Activated CD4-positive, alpha-beta T cell treated with anti-CD3 and anti-CD28 coated beads, Interleukin-2, amount 50 U/mL, for 16 hours (primary cell): ENCODE results near the gene CCDC6.
A peak's percentile ranks its signal among the peaks of the same experiment; 100 is the strongest.
"Not testable (repeated sequence)": the region's sequence is repeated elsewhere in the genome, so short reads cannot be mapped to it uniquely, and the experiment has no call there.

Source experiments
- DNase-seq: peaks from one replicate; pipeline ENCODE4 v3.0.0-alpha.2; 2020

CCDC6 gene

GRCh38 chr10:59807629-59808620 lies 98.4 kb downstream of the CCDC6 start:
- no peak for DNase-seq

GRCh38 chr10:59805014-59805413 lies 101.3 kb downstream of the CCDC6 start:
- peak; percentile 21 for DNase-seq

GRCh38 chr10:59804220-59804619 lies 102.1 kb downstream of the CCDC6 start:
- no peak for DNase-seq

- no peak for DNase-seq
Measured at GRCh38 chr10:59803714-59804113, 102.6 kb downstream of the CCDC6 start.

GRCh38 chr10:59801171-59801570 lies 105.2 kb downstream of the CCDC6 start:
- no peak for DNase-seq

- no peak for DNase-seq
Measured at GRCh38 chr10:59799421-59799820, 106.9 kb downstream of the CCDC6 start.

- no peak for DNase-seq
Measured at GRCh38 chr10:59793919-59794318, 112.4 kb downstream of the CCDC6 start.

GRCh38 chr10:59792812-59793211 lies 113.5 kb downstream of the CCDC6 start:
- no peak for DNase-seq

- no peak for DNase-seq
Measured at GRCh38 chr10:59791601-59792000, 114.8 kb downstream of the CCDC6 start.

GRCh38 chr10:59790080-59790479 lies 116.3 kb downstream of the CCDC6 start:
- DNase-seq, result not testable (repeated sequence)

GRCh38 chr10:59788914-59789313 lies 117.4 kb downstream of the CCDC6 start:
- DNase-seq, result not testable (repeated sequence)

- not testable (repeated sequence) for DNase-seq
Measured at GRCh38 chr10:59787032-59787431, 119.3 kb downstream of the CCDC6 start.

GRCh38 chr10:59785476-59785875 lies 120.9 kb downstream of the CCDC6 start:
- not testable (repeated sequence) for DNase-seq

- DNase-seq, result no peak
Measured at GRCh38 chr10:59781511-59781910, 124.8 kb downstream of the CCDC6 start.

- no peak for DNase-seq
Measured at GRCh38 chr10:59779756-59780533, 126.4 kb downstream of the CCDC6 start.

GRCh38 chr10:59774451-59774850 lies 131.9 kb downstream of the CCDC6 start:
- DNase-seq, result no peak

GRCh38 chr10:59773088-59773487 lies 133.3 kb downstream of the CCDC6 start:
- DNase-seq, result no peak

GRCh38 chr10:59771162-59771807 lies 135.1 kb downstream of the CCDC6 start:
- DNase-seq, result no peak

GRCh38 chr10:59770689-59771088 lies 135.7 kb downstream of the CCDC6 start:
- no peak for DNase-seq

GRCh38 chr10:59762505-59762904 lies 143.9 kb downstream of the CCDC6 start:
- no peak for DNase-seq

- DNase-seq, result no peak
Measured at GRCh38 chr10:59757966-59758365, 148.4 kb downstream of the CCDC6 start.

- no peak for DNase-seq
Measured at GRCh38 chr10:59754951-59755350, 151.4 kb downstream of the CCDC6 start.

- DNase-seq, result no peak
Measured at GRCh38 chr10:59753267-59753666, 153.1 kb downstream of the CCDC6 start, which contains the start of gene MRLN. TSS of gene MRLN (minus strand) at chr10:59753455.
